HEK293 (cell line): ENCODE data around the gene LAMA5.

Experiments used
- KLF1 ChIP-seq: fragments of 450-650 bp; formaldehyde crosslinking; IDR thresholded peaks from 2 replicates; pipeline ENCODE4 v1.5.1; 2016; ENCODE audit warnings: missing biosample characterization, missing genetic modification characterization
- KLF7 ChIP-seq: fragments of 450-650 bp; formaldehyde crosslinking; IDR thresholded peaks from 2 replicates; pipeline ENCODE4 v1.5.1; 2016; ENCODE audit warnings: missing biosample characterization, missing genetic modification characterization, borderline replicate concordance
- SCRT2 ChIP-seq: fragments of 450-650 bp; formaldehyde crosslinking; IDR thresholded peaks from 2 replicates; pipeline ENCODE4 v1.5.1; 2016; ENCODE audit warnings: missing biosample characterization, missing genetic modification characterization
- SETDB1 ChIP-seq: IDR thresholded peaks from one replicate; pipeline ENCODE4 v1.6.1; 2017; ENCODE audit warnings: mild to moderate bottlenecking, low read length, moderate library complexity, mixed read lengths; ENCODE audit not compliant: insufficient read length
- SP2 ChIP-seq: fragments of 450-650 bp; formaldehyde crosslinking; IDR thresholded peaks from 2 replicates; pipeline ENCODE4 v1.5.1; 2016; ENCODE audit warnings: missing biosample characterization, missing genetic modification characterization
- SP3 ChIP-seq: fragments of 450-650 bp; formaldehyde crosslinking; IDR thresholded peaks from 2 replicates; pipeline ENCODE4 v1.5.1; 2016; ENCODE audit warnings: missing biosample characterization, missing genetic modification characterization
- ZBTB20 ChIP-seq: fragments of 450-650 bp; formaldehyde crosslinking; IDR thresholded peaks from 2 replicates; pipeline ENCODE4 v1.5.1; 2016; ENCODE audit warnings: missing biosample characterization, missing genetic modification characterization
- ZBTB7A ChIP-seq: fragments of 450-650 bp; formaldehyde crosslinking; IDR thresholded peaks from 2 replicates; pipeline ENCODE4 v1.5.1; 2016; ENCODE audit warnings: low read depth, missing biosample characterization, missing genetic modification characterization
- ZNF10 ChIP-seq: fragments of 450-650 bp; formaldehyde crosslinking; IDR thresholded peaks from 2 replicates; pipeline ENCODE4 v1.5.1; 2017; ENCODE audit warnings: missing biosample characterization, missing genetic modification characterization
- ZNF114 ChIP-seq: fragments of 450-650 bp; formaldehyde crosslinking; IDR thresholded peaks from 2 replicates; pipeline ENCODE4 v1.5.0; 2017; ENCODE audit warnings: missing biosample characterization, missing genetic modification characterization
- ZNF146 ChIP-seq: fragments of 450-650 bp; formaldehyde crosslinking; IDR thresholded peaks from 2 replicates; pipeline ENCODE4 v1.5.1; 2016; ENCODE audit warnings: missing biosample characterization, missing genetic modification characterization
- ZNF175 ChIP-seq: fragments of 450-650 bp; formaldehyde crosslinking; IDR thresholded peaks from 2 replicates; pipeline ENCODE4 v1.5.1; 2016; ENCODE audit warnings: missing biosample characterization, missing genetic modification characterization
- ZNF366 ChIP-seq: fragments of 450-650 bp; formaldehyde crosslinking; conservative IDR thresholded peaks from 2 replicates; pipeline ENCODE4 v1.5.1; 2016; ENCODE audit warnings: missing biosample characterization, missing genetic modification characterization
- ZNF549 ChIP-seq: fragments of 450-650 bp; IDR thresholded peaks from 2 replicates; pipeline ENCODE4 v1.5.1; 2018; ENCODE audit warnings: missing biosample characterization, missing genetic modification characterization, mild to moderate bottlenecking, inconsistent platforms, moderate library complexity
- ZNF555 ChIP-seq: fragments of 450-650 bp; formaldehyde crosslinking; conservative IDR thresholded peaks from 2 replicates; pipeline ENCODE4 v1.5.1; 2017; ENCODE audit warnings: missing biosample characterization, mild to moderate bottlenecking, missing genetic modification characterization, inconsistent platforms
- ZNF624 ChIP-seq: fragments of 450-650 bp; formaldehyde crosslinking; IDR thresholded peaks from 2 replicates; pipeline ENCODE4 v1.5.1; 2017; ENCODE audit warnings: missing biosample characterization, missing genetic modification characterization
- ZNF629 ChIP-seq: fragments of 450-650 bp; formaldehyde crosslinking; IDR thresholded peaks from 2 replicates; pipeline ENCODE4 v1.5.1; 2017; ENCODE audit warnings: missing biosample characterization, missing genetic modification characterization
- ZSCAN23 ChIP-seq: fragments of 450-650 bp; formaldehyde crosslinking; IDR thresholded peaks from 2 replicates; pipeline ENCODE4 v1.5.1; 2016; ENCODE audit warnings: missing biosample characterization, missing genetic modification characterization
- TF ChIP-seq, protein P1 (sequence below): fragments of 450-650 bp; formaldehyde crosslinking; IDR thresholded peaks from 2 replicates; pipeline ENCODE4 v1.5.1; 2016; ENCODE audit warnings: missing biosample characterization, missing genetic modification characterization
- TF ChIP-seq, protein P2 (sequence below): fragments of 450-650 bp; formaldehyde crosslinking; conservative IDR thresholded peaks from 2 replicates; pipeline ENCODE4 v1.5.1; 2016; ENCODE audit warnings: low read depth, missing biosample characterization, missing genetic modification characterization
- TF ChIP-seq, protein P3 (sequence below): fragments of 450-650 bp; formaldehyde crosslinking; IDR thresholded peaks from 2 replicates; pipeline ENCODE4 v1.5.1; 2016; ENCODE audit warnings: missing biosample characterization, missing genetic modification characterization
- TF ChIP-seq, protein P4 (sequence below): fragments of 450-650 bp; formaldehyde crosslinking; optimal IDR thresholded peaks from 2 replicates; pipeline ENCODE3; 2016; ENCODE audit warnings: missing biosample characterization, mild to moderate bottlenecking, missing genetic modification characterization
- TF ChIP-seq, protein P5 (sequence below): fragments of 450-650 bp; formaldehyde crosslinking; IDR thresholded peaks from 2 replicates; pipeline ENCODE4 v1.5.0; 2017; ENCODE audit warnings: missing biosample characterization, missing genetic modification characterization, borderline replicate concordance
- TF ChIP-seq, protein P6 (sequence below): fragments of 450-650 bp; formaldehyde crosslinking; IDR thresholded peaks from 2 replicates; pipeline ENCODE4 v1.5.1; 2016; ENCODE audit warnings: missing biosample characterization, missing genetic modification characterization
- TF ChIP-seq, protein P7 (sequence below): IDR thresholded peaks from 2 replicates; pipeline ENCODE4 v1.6.1; 2011; ENCODE audit warnings: mild to moderate bottlenecking, low read depth, low read length, borderline replicate concordance

The LAMA5 gene

DNA sequence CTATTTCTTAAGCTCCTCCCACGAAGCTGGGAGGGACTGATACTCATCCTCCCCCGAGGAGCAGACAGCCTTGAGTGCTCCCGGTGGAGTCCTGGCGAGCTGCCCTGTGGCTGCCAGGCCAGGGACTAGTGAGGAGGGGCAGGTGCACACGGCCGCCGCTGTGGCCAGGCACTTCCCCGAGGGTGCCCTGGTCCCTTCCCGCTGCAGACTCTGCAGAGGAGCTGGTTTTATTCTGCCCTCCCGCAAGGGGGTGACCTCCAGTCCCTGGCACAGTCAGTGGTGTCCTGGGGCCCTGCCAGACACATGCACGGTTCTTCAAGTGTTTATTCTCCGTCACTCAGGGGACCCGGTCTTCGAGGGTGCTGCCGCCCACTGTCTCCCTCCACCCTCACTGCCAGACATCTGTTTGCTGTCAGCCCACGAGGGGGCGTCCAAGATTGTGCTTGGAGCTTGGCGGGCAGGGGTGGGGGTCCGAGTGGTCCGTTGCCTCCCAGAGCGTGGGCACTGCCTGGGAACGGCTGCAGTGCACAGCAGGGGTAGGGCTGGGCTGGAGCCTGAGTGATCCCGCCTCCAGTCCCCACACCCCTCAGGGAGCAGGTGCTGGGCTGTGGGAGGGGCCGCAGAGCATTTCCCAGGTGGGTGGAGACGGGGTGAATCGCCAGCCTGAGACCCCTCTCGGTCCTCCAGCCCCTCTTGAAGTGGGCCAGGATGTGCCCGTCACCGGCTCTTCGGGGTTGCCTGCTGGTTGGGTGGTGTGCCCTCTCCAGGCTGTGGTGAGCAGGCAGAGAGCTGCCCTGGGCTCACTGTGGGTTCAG is 43.0 kb upstream of the LAMA5 start (continued):
- TF ChIP-seq ZNF366 (tag by site-specific recombination) (no peak), KLF7 (tag by site-specific recombination) (no peak), ZNF114 (no peak), SCRT2 (tag by site-specific recombination) (no peak), ZNF146 (tag by site-specific recombination) (no peak), ZNF555 (tag by site-specific recombination) (no peak), ZBTB20 (tag by site-specific recombination) (peak; percentile 72), SETDB1 (no peak), ZBTB7A (no peak), ZNF10 (tag by site-specific recombination) (peak; percentile 53), SP3 (tag by site-specific recombination) (peak; percentile 60), ZNF175 (no peak), SP2 (tag by site-specific recombination) (peak; percentile 43), ZSCAN23 (tag by site-specific recombination) (no peak), ZNF549 (tag by site-specific recombination) (no peak), KLF1 (peak; percentile 97), ZNF624 (tag by site-specific recombination) (no peak), ZNF629 (tag by site-specific recombination) (peak; percentile 68; the same call in 1 of the 2 replicates)
- TF ChIP-seq, protein P1, sequence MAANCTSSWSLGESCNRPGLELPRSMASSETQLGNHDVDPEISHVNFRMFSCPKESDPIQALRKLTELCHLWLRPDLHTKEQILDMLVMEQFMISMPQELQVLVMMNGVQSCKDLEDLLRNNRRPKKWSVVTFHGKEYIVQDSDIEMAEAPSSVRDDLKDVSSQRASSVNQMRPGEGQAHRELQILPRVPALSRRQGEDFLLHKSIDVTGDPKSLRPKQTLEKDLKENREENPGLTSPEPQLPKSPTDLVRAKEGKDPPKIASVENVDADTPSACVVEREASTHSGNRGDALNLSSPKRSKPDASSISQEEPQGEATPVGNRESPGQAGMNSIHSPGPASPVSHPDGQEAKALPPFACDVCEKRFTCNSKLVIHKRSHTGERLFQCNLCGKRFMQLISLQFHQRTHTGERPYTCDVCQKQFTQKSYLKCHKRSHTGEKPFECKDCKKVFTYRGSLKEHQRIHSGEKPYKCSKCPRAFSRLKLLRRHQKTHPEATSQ (tag by site-specific recombination): no peak
- TF ChIP-seq, protein P2, sequence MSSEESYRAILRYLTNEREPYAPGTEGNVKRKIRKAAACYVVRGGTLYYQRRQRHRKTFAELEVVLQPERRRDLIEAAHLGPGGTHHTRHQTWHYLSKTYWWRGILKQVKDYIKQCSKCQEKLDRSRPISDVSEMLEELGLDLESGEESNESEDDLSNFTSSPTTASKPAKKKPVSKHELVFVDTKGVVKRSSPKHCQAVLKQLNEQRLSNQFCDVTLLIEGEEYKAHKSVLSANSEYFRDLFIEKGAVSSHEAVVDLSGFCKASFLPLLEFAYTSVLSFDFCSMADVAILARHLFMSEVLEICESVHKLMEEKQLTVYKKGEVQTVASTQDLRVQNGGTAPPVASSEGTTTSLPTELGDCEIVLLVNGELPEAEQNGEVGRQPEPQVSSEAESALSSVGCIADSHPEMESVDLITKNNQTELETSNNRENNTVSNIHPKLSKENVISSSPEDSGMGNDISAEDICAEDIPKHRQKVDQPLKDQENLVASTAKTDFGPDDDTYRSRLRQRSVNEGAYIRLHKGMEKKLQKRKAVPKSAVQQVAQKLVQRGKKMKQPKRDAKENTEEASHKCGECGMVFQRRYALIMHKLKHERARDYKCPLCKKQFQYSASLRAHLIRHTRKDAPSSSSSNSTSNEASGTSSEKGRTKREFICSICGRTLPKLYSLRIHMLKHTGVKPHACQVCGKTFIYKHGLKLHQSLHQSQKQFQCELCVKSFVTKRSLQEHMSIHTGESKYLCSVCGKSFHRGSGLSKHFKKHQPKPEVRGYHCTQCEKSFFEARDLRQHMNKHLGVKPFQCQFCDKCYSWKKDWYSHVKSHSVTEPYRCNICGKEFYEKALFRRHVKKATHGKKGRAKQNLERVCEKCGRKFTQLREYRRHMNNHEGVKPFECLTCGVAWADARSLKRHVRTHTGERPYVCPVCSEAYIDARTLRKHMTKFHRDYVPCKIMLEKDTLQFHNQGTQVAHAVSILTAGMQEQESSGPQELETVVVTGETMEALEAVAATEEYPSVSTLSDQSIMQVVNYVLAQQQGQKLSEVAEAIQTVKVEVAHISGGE (tag by site-specific recombination): no peak
- TF ChIP-seq, protein P3, sequence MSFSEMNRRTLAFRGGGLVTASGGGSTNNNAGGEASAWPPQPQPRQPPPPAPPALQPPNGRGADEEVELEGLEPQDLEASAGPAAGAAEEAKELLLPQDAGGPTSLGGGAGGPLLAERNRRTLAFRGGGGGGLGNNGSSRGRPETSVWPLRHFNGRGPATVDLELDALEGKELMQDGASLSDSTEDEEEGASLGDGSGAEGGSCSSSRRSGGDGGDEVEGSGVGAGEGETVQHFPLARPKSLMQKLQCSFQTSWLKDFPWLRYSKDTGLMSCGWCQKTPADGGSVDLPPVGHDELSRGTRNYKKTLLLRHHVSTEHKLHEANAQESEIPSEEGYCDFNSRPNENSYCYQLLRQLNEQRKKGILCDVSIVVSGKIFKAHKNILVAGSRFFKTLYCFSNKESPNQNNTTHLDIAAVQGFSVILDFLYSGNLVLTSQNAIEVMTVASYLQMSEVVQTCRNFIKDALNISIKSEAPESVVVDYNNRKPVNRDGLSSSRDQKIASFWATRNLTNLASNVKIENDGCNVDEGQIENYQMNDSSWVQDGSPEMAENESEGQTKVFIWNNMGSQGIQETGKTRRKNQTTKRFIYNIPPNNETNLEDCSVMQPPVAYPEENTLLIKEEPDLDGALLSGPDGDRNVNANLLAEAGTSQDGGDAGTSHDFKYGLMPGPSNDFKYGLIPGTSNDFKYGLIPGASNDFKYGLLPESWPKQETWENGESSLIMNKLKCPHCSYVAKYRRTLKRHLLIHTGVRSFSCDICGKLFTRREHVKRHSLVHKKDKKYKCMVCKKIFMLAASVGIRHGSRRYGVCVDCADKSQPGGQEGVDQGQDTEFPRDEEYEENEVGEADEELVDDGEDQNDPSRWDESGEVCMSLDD (tag by site-specific recombination): 0 out of 2 replicates have a peak, but pooled peaks have one; percentile 25
- TF ChIP-seq, protein P4, sequence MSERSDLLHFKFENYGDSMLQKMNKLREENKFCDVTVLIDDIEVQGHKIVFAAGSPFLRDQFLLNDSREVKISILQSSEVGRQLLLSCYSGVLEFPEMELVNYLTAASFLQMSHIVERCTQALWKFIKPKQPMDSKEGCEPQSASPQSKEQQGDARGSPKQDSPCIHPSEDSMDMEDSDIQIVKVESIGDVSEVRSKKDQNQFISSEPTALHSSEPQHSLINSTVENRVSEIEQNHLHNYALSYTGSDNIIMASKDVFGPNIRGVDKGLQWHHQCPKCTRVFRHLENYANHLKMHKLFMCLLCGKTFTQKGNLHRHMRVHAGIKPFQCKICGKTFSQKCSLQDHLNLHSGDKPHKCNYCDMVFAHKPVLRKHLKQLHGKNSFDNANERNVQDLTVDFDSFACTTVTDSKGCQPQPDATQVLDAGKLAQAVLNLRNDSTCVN (tag by site-specific recombination): peak; percentile 39
- TF ChIP-seq, protein P5, sequence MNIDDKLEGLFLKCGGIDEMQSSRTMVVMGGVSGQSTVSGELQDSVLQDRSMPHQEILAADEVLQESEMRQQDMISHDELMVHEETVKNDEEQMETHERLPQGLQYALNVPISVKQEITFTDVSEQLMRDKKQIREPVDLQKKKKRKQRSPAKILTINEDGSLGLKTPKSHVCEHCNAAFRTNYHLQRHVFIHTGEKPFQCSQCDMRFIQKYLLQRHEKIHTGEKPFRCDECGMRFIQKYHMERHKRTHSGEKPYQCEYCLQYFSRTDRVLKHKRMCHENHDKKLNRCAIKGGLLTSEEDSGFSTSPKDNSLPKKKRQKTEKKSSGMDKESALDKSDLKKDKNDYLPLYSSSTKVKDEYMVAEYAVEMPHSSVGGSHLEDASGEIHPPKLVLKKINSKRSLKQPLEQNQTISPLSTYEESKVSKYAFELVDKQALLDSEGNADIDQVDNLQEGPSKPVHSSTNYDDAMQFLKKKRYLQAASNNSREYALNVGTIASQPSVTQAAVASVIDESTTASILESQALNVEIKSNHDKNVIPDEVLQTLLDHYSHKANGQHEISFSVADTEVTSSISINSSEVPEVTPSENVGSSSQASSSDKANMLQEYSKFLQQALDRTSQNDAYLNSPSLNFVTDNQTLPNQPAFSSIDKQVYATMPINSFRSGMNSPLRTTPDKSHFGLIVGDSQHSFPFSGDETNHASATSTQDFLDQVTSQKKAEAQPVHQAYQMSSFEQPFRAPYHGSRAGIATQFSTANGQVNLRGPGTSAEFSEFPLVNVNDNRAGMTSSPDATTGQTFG: no peak
- TF ChIP-seq, protein P6, sequence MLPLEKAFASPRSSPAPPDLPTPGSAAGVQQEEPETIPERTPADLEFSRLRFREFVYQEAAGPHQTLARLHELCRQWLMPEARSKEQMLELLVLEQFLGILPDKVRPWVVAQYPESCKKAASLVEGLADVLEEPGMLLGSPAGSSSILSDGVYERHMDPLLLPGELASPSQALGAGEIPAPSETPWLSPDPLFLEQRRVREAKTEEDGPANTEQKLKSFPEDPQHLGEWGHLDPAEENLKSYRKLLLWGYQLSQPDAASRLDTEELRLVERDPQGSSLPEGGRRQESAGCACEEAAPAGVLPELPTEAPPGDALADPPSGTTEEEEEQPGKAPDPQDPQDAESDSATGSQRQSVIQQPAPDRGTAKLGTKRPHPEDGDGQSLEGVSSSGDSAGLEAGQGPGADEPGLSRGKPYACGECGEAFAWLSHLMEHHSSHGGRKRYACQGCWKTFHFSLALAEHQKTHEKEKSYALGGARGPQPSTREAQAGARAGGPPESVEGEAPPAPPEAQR (tag by site-specific recombination): no peak
- TF ChIP-seq, protein P7, sequence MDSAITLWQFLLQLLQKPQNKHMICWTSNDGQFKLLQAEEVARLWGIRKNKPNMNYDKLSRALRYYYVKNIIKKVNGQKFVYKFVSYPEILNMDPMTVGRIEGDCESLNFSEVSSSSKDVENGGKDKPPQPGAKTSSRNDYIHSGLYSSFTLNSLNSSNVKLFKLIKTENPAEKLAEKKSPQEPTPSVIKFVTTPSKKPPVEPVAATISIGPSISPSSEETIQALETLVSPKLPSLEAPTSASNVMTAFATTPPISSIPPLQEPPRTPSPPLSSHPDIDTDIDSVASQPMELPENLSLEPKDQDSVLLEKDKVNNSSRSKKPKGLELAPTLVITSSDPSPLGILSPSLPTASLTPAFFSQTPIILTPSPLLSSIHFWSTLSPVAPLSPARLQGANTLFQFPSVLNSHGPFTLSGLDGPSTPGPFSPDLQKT: no peak
